ENCODE data around the gene B2M. TPM values are rescaled to one million over a fixed set of nuclear protein-coding genes. Genes with fewer than 3 reads are reported as not detected.
"Not testable (repeated sequence)": the region's sequence is repeated elsewhere in the genome, so short reads cannot be mapped to it uniquely, and the experiment has no call there.

The B2M gene
- polyA plus RNA-seq, 1 experiment, result 5,536 TPM

DNA sequence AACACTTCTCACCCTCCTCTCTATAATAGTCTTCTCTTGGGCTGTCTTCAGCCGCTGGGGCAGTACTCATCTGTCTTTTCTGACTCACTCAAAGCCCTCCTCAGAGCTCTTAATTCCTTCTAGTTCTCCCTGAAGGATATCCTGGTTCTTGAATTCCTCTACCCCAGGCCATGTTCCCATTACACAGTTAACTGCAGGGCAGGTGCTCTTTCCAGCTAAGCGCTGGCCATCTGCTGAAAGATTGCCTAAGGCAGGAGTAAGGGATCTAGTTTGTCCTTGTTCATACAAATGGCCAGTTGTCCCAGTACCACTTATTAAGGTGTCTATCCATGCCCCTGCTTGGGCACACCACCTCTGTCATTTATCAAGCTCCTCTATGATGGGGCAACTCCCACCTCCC is 37.7 kb upstream of the B2M start:
- Histone ChIP-seq H3K27me3 (ENCODE audit: control insufficient read depth, insufficient read depth, low read length) (peaks cover 18% of the 10 kb centered on the region), H3K4me3 (ENCODE audit: low read depth, low read length) (no peak overlapping the region), H3K27ac (ENCODE audit: low read depth, low read length) (no peak overlapping the region), H3K9me3 (ENCODE audit: control insufficient read depth, insufficient read depth, low read length) (no peaks in the 10 kb centered on the region)
- CTCF ChIA-PET, result interaction anchor here (3.2 kb wide), 1 partner anchor 10 kb away, joined by 18 read pairs; the partner anchor contains the start of gene SPG11
- POLR2A ChIA-PET, result no interaction called here
- no peak for DNase-seq (ENCODE audit: low read depth, low spot score)
- TF ChIP-seq, protein P1, sequence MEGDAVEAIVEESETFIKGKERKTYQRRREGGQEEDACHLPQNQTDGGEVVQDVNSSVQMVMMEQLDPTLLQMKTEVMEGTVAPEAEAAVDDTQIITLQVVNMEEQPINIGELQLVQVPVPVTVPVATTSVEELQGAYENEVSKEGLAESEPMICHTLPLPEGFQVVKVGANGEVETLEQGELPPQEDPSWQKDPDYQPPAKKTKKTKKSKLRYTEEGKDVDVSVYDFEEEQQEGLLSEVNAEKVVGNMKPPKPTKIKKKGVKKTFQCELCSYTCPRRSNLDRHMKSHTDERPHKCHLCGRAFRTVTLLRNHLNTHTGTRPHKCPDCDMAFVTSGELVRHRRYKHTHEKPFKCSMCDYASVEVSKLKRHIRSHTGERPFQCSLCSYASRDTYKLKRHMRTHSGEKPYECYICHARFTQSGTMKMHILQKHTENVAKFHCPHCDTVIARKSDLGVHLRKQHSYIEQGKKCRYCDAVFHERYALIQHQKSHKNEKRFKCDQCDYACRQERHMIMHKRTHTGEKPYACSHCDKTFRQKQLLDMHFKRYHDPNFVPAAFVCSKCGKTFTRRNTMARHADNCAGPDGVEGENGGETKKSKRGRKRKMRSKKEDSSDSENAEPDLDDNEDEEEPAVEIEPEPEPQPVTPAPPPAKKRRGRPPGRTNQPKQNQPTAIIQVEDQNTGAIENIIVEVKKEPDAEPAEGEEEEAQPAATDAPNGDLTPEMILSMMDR (IDR thresholded peaks at IDR 0.05; ENCODE audit: low read depth, low read length), result no peak

DNA sequence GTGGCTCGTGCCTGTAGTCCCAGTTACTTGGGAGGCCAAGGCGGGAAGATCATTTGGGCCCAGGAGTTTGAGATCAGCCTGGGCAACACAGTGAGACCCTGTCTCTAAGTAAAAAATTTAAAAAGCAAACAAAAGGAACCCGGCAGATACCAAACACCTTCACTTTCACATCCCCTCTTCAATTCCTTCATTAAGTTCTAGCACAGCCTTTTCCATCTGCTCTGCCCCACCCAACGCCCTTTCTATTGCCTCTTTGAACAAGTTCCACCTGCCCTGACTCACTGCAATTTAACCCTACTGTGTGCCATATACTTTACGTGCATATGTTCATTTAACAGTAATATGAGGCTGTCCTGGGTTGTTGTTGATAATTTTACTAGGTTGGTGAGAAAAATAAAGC is 35.4 kb upstream of the B2M start:
- no peak for DNase-seq (ENCODE audit: low read depth, low spot score)
- ChIA-PET POLR2A (no interaction called here), CTCF (no interaction called here)
- Histone ChIP-seq H3K27me3 (ENCODE audit: control insufficient read depth, insufficient read depth, low read length) (peaks cover 25% of the 10 kb centered on the region), H3K4me3 (ENCODE audit: low read depth, low read length) (no peak overlapping the region), H3K27ac (ENCODE audit: low read depth, low read length) (no peak overlapping the region), H3K9me3 (ENCODE audit: control insufficient read depth, insufficient read depth, low read length) (no peaks in the 10 kb centered on the region)
- TF ChIP-seq, protein P1 (IDR thresholded peaks at IDR 0.05; ENCODE audit: low read depth, low read length), result no peak

DNA sequence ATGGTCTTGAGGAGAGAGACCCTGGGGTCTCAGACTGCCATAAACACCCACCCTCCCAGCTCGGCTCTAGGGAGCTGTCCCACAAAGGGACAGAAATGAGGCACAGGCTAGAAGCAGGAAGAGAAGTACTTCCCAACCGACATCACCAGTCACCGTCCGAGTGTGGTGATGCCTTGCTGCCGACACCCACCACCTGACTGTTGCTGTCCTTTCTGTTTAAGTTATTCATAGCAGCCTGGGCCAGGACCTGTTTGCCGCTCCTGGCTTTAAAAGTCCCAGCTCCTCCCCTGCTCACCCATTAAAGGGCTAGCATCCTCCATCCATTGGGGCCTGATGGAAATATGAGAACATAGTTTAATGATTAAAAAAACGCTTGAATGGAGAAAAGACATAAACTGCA is 34.6 kb upstream of the B2M start:
- TF ChIP-seq, protein P1 (IDR thresholded peaks at IDR 0.05; ENCODE audit: low read depth, low read length), result no peak
- Histone ChIP-seq H3K27ac (ENCODE audit: low read depth, low read length) (no peak overlapping the region), H3K27me3 (ENCODE audit: control insufficient read depth, insufficient read depth, low read length) (peaks cover 26% of the 10 kb centered on the region), H3K9me3 (ENCODE audit: control insufficient read depth, insufficient read depth, low read length) (no peaks in the 10 kb centered on the region), H3K4me3 (ENCODE audit: low read depth, low read length) (no peak overlapping the region)
- POLR2A ChIA-PET, result no interaction called here
- CTCF ChIA-PET, result no interaction called here
- no peak for DNase-seq (ENCODE audit: low read depth, low spot score)

DNA sequence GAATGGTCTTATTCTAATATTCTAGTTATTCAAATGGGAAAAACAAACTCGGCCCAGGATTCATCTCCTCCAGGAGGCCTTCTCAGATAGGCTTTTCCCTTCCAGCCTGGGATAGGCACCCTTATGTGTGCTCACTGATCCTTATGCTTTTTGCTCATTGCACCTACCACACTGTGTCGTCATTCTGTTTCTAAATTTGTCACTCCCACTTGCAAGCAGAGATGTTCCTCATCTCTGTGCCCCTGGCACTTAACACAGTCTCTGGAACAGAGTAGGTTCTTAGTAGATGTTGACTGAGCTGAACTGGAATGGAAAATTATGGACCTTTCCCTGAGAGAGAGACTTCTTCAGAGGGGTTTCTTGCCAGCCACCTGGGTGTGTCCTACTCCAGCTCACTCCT is 29.1 kb upstream of the B2M start:
- no peak for DNase-seq (ENCODE audit: low read depth, low spot score)
- ChIA-PET POLR2A (interaction anchor here (0.5 to 1.2 kb wide), 3 partner anchors 29 to 94 kb away, joined by 3 to 5 read pairs (median 3); partner anchors contain the start of genes B2M and PATL2), CTCF (interaction anchor here (3.4 kb wide), 1 partner anchor 19 kb away, joined by 17 read pairs; the partner anchor contains the start of gene SPG11)
- Histone ChIP-seq H3K4me3 (ENCODE audit: low read depth, low read length) (no peak overlapping the region), H3K9me3 (ENCODE audit: control insufficient read depth, insufficient read depth, low read length) (no peaks in the 10 kb centered on the region), H3K27me3 (ENCODE audit: control insufficient read depth, insufficient read depth, low read length) (peaks cover 16% of the 10 kb centered on the region), H3K27ac (ENCODE audit: low read depth, low read length) (no peak overlapping the region)
- TF ChIP-seq, protein P1 (IDR thresholded peaks at IDR 0.05; ENCODE audit: low read depth, low read length), result no peak

DNA sequence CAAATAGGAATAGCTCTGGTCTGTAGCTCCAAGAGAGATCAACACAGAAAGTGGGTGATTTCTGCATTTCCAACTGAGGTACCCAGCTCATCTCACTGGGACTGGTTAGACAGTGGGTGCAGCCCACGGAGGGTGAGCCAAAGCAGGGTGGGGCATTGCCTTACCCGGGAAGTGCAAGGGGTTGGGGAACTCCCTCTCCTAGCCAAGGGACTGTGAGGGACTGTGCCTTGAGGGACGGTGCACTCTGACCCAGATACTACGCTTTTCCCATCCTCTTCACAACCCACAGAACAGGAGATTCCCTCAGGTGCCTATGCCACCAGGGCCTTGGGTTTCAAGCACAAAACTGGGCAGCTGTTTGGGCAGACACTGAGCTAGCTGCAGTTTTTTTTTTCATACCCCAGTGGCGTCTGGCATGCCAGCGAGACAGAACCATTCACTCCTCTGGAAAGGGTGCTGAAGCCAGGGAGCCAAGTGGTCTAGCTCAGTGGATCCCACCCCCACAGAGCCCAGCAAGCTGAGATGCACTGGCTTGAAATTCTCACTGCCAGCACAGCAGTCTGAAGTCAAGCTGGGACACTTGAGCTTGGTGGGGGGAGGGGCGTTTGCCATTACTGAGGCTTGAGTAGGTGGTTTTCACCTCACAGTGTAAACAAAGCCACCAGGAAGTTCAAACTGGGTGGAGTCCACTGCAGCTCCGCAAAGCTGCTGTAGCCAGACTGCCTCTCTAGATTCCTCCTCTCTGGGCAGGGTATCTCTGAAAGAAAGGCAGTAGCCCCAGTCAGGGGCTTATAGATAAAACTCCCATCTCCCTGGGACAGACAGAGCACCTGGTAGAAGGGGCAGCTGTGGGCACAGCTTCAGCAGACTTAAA is 28.3 kb upstream of the B2M start:
- not testable (repeated sequence) for H3K27ac ChIP-seq (ENCODE audit: low read depth, low read length); DNase-seq (ENCODE audit: low read depth, low spot score); H3K4me3 ChIP-seq (ENCODE audit: low read depth, low read length); H3K9me3 ChIP-seq (ENCODE audit: control insufficient read depth, insufficient read depth, low read length)
- H3K27me3 ChIP-seq (ENCODE audit: control insufficient read depth, insufficient read depth, low read length), result peaks cover 13% of the 10 kb centered on the region
- CTCF ChIA-PET, result interaction anchor here (3.4 kb wide), 1 partner anchor 19 kb away, joined by 17 read pairs; the partner anchor contains the start of gene SPG11
- POLR2A ChIA-PET, result interaction anchor here (0.6 to 1.2 kb wide), 2 partner anchors 28 to 45 kb away, joined by 3 to 5 read pairs; partner anchors contain the start of genes B2M and PATL2

DNA sequence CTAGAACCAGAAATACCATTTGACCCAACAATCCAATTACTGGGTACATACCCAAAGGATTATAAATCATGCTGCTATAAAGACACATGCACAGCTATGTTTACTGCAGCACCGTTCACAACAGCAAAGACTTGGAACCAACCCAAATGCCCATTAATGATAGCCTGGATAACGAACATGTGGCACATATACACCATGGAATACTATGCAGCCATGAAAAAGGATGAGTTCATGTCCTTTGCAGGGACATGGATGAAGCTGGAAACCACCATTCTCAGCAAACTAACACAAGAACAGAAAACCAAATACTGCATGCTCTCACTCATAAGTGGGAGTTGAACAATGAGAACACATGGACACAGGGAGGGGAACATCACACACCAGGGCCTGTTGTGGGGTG is 22.0 kb upstream of the B2M start:
- POLR2A ChIA-PET; DNase-seq (ENCODE audit: low read depth, low spot score); H3K27ac ChIP-seq (ENCODE audit: low read depth, low read length); H3K27me3 ChIP-seq (ENCODE audit: control insufficient read depth, insufficient read depth, low read length); H3K9me3 ChIP-seq (ENCODE audit: control insufficient read depth, insufficient read depth, low read length); CTCF ChIA-PET; H3K4me3 ChIP-seq (ENCODE audit: low read depth, low read length): not testable (repeated sequence)

DNA sequence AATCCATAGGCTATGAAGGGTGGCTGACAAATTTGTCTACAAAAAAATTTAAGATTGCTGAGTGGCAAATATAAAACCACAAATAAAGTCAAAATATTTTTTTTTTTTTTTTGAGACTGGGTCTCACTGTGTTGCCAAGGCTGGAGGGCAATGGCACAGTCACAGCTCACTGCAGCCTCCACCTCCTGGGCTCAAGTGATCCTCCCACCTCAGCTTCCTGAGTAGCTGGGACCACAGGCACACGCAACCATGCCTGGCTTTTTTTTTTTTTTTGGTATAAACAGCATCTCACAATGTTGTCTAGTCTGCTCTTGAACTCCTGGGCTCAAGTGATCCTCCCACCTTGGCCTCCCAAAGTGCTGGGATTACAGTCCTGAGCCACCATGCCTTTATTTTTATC is 21.1 kb upstream of the B2M start:
- H3K27me3 ChIP-seq (ENCODE audit: control insufficient read depth, insufficient read depth, low read length); H3K9me3 ChIP-seq (ENCODE audit: control insufficient read depth, insufficient read depth, low read length); H3K27ac ChIP-seq (ENCODE audit: low read depth, low read length); DNase-seq (ENCODE audit: low read depth, low spot score); POLR2A ChIA-PET; H3K4me3 ChIP-seq (ENCODE audit: low read depth, low read length): not testable (repeated sequence)
- CTCF ChIA-PET, result interaction anchor here (1.1 kb wide), 1 partner anchor 26 kb away, joined by 5 read pairs; no protein-coding TSS in a partner anchor

Measured in AG04450 (cell line).